Measurements from ENCODE around the gene CELF5.

The CELF5 gene

DNA sequence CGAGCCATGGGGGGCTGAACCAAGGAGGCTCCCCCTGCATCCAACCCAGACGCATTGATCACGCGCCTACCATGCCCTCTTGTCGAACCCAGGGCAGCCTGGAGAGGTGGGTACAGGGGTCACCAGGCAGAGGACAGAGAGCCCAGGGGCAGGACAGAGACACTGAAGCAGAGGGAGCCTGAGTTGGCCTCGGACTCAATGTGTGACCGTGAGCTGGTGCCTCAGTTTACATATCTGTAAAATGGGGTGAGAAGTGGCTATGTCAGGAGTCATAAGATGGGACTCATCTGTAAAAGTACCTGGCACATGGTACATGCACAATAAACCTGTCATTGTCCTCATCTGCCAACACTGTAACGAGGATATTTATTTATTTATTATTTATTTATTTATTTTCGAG is 117.8 kb downstream of the CELF5 start:
- TF ChIP-seq, protein P1, sequence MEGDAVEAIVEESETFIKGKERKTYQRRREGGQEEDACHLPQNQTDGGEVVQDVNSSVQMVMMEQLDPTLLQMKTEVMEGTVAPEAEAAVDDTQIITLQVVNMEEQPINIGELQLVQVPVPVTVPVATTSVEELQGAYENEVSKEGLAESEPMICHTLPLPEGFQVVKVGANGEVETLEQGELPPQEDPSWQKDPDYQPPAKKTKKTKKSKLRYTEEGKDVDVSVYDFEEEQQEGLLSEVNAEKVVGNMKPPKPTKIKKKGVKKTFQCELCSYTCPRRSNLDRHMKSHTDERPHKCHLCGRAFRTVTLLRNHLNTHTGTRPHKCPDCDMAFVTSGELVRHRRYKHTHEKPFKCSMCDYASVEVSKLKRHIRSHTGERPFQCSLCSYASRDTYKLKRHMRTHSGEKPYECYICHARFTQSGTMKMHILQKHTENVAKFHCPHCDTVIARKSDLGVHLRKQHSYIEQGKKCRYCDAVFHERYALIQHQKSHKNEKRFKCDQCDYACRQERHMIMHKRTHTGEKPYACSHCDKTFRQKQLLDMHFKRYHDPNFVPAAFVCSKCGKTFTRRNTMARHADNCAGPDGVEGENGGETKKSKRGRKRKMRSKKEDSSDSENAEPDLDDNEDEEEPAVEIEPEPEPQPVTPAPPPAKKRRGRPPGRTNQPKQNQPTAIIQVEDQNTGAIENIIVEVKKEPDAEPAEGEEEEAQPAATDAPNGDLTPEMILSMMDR (conservative IDR thresholded peaks at IDR 0.05): no peak
- TF ChIP-seq ZFX (IDR thresholded peaks at IDR 0.05): no peak
- H3K27ac ChIP-seq: no peak overlapping the region

GRCh38 chr19:3342962-3343361 is 118.5 kb downstream of the CELF5 start:
- H3K27ac ChIP-seq: peak overlapping the region; percentile 29

- peak overlapping the region; percentile 29 for H3K27ac ChIP-seq
- no peak for TF ChIP-seq ZFX (IDR thresholded peaks at IDR 0.05)
- TF ChIP-seq, protein P1 (conservative IDR thresholded peaks at IDR 0.05): no peak
Observed at GRCh38 chr19:3343619-3344502, 119.4 kb downstream of the CELF5 start.

DNA sequence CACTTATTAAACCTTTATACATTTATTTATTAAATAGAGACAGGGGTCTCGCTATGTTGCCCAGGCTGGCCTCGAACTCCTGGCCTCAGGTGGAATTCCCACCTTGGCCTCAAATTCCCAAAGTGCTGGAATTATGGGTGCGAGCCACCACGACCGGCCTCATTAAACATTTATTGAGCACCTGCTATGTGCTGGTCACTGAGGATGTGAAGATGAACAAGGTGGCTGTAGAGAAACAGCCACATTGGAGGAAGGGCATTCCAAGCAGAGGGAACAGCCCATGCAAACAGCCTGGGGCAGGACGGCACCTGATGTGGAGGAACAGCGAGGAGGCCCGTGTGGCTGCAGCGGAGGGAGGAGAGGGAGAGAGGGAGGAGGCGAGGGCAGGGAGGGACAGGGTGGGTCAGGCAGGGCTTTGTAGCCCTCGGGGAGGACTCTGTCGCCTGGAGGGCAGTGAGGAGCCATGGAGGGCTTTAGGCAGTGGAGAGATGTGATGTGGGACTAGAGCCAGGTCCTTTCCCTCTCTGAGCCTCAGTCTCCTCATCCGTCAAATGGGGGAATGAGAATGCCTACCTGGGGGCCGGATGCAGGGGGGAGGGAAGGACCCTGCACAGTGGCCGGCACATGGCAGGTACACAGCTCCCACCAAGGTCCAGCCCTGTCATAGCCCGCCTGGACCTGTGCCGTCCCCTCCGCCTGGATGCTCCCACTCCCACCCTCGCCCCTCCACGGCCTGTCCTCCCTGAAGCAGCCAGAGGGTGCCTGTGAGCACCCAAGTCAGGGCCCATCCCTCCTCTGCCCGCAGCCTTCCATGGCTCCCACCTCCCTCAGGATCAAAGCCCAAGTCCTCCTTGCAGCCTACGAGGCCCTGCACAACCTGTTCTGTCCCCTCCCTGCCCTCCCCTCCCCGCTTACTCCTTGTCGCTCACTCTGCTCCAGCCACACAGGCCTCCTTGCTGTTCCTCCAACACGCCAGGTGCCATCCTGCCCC is 120.4 kb downstream of the CELF5 start:
- no peak for TF ChIP-seq ZFX (IDR thresholded peaks at IDR 0.05)
- TF ChIP-seq, protein P1 (conservative IDR thresholded peaks at IDR 0.05): no peak
- H3K27ac ChIP-seq: no peak overlapping the region

DNA sequence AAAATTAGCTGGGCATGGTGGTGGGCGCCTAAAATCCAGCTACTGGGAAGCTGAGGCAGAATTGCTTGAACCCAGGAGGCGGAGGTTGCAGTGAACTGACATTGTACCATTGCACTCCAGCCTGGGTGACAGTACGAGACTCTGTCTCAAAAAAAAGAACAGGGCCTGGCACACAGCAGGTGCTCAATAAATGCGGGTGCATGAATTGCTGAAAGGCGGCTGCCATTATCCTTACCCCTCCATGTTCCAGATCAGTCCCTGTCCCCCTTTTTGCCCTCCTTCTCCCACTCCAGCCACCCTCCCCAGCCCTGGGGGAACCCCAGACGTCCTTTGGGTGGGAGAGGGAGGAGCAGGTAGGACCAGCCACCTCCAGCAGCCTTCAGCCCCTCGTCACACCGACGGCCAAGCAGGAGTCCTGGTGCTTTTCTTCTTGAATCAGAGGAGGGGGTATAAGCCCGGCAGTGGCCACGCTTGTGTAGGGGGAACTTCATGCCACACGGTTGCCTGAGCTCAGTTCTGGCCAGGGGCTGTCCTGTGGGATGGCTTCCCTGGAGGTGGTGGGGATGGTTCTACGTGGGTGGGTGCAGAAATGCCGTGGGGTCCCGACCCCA is 121.5 kb downstream of the CELF5 start:
- TF ChIP-seq, protein P1 (conservative IDR thresholded peaks at IDR 0.05): no peak
- no peak for TF ChIP-seq ZFX (IDR thresholded peaks at IDR 0.05)
- no peak overlapping the region for H3K27ac ChIP-seq
